Chondrocyte (in vitro differentiated cells): ENCODE measurements around the gene C14orf93. TPM values are rescaled to one million over a fixed set of nuclear protein-coding genes. Genes with fewer than 3 reads are reported as not detected.
A peak's percentile ranks its signal among the peaks of the same experiment; 100 is the strongest.

Experiments used
- DNase-seq: peaks from one replicate; pipeline ENCODE4 v3.0.0; 2021; ENCODE audit warnings: mixed read lengths, low spot score
- H3K27ac Mint-ChIP-seq: one replicate; pipeline ENCODE4 v1.8.0; 2021; ENCODE audit warnings: mild to moderate bottlenecking, moderate library complexity, mixed read lengths; ENCODE audit not compliant: unreplicated experiment
- H3K27me3 Mint-ChIP-seq: 2 replicates; pipeline ENCODE4 v1.8.0; 2021; ENCODE audit warnings: low read depth, mixed read lengths
- H3K36me3 Mint-ChIP-seq: 2 replicates; pipeline ENCODE4 v1.8.0; 2021; ENCODE audit warnings: low read depth, mixed read lengths
- H3K4me1 Mint-ChIP-seq: 2 replicates; pipeline ENCODE4 v1.8.0; 2021; ENCODE audit warnings: low read depth, mild to moderate bottlenecking, mixed read lengths
- H3K4me3 Mint-ChIP-seq: one replicate; pipeline ENCODE4 v1.8.0; 2021; ENCODE audit warnings: mild to moderate bottlenecking, moderate library complexity, mixed read lengths; ENCODE audit not compliant: unreplicated experiment
- H3K9me3 Mint-ChIP-seq: 2 replicates; pipeline ENCODE4 v1.8.0; 2021; ENCODE audit warnings: low read depth, mixed read lengths
- total RNA-seq: library from RNA; stranded (reverse); gene quantifications from 3 replicates; pipeline ENCODE4 v1.2.1, GENCODE V29; 2021
- TF ChIP-seq, protein P1 (sequence below): fragments of 200-600 bp; sonication (generic); IDR thresholded peaks from 2 replicates; pipeline ENCODE4 v1.5.0; 2021; ENCODE audit warnings: antibody characterized with exemption, mild to moderate bottlenecking, moderate library complexity

The C14orf93 gene
- total RNA-seq, 1 donor from 2014 or later: 6.0 TPM

DNA sequence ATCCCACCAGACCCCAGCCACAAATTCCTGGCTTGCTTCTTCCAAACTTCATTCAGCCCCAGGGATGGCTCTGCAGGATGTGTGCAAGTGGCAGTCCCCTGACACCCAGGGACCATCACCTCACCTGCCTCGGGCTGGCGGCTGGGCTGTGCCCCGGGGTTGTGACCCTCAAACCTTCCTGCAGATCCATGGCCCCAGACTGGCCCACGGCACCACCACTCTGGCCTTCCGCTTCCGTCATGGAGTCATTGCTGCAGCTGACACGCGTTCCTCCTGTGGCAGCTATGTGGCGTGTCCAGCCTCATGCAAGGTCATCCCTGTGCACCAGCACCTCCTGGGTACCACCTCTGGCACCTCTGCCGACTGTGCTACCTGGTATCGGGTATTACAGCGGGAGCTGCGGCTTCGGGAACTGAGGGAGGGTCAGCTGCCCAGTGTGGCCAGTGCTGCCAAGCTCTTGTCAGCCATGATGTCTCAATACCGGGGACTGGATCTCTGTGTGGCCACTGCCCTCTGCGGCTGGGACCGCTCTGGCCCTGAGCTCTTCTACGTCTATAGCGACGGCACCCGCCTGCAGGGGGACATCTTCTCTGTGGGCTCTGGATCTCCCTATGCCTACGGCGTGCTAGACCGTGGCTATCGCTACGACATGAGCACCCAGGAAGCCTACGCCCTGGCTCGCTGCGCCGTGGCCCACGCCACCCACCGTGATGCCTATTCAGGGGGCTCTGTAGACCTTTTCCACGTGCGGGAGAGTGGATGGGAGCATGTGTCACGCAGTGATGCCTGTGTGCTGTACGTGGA is 32.4 kb upstream of the C14orf93 start, which contains the start of gene PSMB11:
TSS of gene PSMB11 (plus strand) at position 51 of the 804 bp plus-strand sequence. CDS start at position 65, 14 bp downstream.
- peaks cover 5% of the 10 kb centered on the region for H3K4me1 Mint-ChIP-seq
- no peak within 1 kb of the TSS for H3K27ac Mint-ChIP-seq
- H3K9me3 Mint-ChIP-seq: no peaks in the 10 kb centered on the region
- TF ChIP-seq, protein P1, sequence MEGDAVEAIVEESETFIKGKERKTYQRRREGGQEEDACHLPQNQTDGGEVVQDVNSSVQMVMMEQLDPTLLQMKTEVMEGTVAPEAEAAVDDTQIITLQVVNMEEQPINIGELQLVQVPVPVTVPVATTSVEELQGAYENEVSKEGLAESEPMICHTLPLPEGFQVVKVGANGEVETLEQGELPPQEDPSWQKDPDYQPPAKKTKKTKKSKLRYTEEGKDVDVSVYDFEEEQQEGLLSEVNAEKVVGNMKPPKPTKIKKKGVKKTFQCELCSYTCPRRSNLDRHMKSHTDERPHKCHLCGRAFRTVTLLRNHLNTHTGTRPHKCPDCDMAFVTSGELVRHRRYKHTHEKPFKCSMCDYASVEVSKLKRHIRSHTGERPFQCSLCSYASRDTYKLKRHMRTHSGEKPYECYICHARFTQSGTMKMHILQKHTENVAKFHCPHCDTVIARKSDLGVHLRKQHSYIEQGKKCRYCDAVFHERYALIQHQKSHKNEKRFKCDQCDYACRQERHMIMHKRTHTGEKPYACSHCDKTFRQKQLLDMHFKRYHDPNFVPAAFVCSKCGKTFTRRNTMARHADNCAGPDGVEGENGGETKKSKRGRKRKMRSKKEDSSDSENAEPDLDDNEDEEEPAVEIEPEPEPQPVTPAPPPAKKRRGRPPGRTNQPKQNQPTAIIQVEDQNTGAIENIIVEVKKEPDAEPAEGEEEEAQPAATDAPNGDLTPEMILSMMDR: no peak
- DNase-seq: no peak
- H3K36me3 Mint-ChIP-seq: no peaks in the 10 kb centered on the region
- H3K27me3 Mint-ChIP-seq: no peaks in the 10 kb centered on the region
- H3K4me3 Mint-ChIP-seq: no peak within 1 kb of the TSS

DNA sequence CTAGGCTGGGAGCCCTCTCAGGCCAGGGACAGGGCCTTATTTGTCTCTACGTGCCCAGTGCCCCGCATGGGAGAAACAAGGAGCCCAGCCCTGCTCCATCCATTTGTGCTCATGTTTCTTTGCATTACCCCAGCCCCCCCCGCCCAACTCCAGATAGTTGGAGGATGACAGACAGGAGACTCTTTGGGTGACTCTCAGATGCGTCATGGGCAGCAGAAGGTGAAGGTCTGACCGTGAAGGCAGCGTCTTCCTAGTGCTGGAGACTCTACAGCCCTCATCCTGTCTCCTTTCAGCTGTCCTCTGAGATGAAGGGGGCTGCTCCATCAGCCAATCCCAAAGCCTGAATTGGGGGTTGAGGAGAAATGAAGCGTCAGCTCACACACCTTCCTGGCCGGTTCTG is 31.8 kb upstream of the C14orf93 start:
- Mint-ChIP-seq H3K36me3 (no peaks in the 10 kb centered on the region), H3K9me3 (no peaks in the 10 kb centered on the region), H3K4me1 (no peaks in the 10 kb centered on the region), H3K27me3 (no peaks in the 10 kb centered on the region), H3K4me3 (no peak overlapping the region), H3K27ac (no peak overlapping the region)
- no peak for DNase-seq
- TF ChIP-seq, protein P1: no peak

- Mint-ChIP-seq H3K27ac (no peak overlapping the region), H3K4me1 (peaks cover 8% of the 10 kb centered on the region), H3K4me3 (no peak overlapping the region), H3K36me3 (no peaks in the 10 kb centered on the region), H3K27me3 (no peaks in the 10 kb centered on the region), H3K9me3 (no peaks in the 10 kb centered on the region)
- TF ChIP-seq, protein P1: no peak
- no peak for DNase-seq
Observed at GRCh38 chr14:23040100-23040499, 30.2 kb upstream of the C14orf93 start.

DNA sequence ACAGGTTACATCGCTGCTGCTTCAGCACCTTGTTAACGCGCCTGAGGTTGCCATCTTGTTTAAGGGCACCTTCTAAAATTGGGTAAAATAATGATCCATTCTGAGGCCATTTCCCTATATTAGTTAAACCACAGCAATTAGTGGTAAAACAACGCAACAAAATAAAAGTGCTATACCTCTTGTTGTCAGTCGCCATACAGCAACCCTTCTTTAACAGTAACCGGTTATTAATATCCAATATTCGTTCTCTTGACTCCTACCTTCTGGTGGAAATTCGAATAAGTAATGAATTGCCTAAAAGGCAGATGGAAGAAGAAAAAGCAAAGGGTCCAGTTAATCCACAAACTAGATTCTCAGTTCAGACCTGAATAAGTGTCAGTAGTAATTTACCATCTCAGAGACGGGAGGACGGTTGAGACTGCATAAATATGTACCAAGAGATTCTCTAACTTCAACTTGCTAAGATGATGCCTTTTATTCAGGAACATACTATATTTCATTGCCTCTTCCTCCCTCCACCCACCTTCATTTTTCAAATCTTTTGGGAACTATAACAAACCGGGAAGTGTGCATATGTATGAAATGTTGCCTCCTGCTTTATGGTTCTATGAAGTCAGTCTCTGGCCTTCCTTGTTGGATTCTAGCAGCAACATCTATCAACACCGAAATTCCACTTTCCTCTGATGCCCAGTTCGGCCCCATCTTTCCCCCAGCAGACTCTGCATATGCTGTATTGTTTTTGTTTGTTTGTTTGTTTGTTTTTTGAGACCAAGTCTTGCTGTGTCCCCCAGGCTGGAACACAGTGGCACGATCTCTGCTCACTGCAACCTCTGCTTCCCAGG is 25.6 kb upstream of the C14orf93 start:
- TF ChIP-seq, protein P1: no peak
- H3K36me3 Mint-ChIP-seq: peaks cover 13% of the 10 kb centered on the region
- DNase-seq: no peak
- peak overlapping the region; percentile 94 for H3K4me3 Mint-ChIP-seq
- H3K4me1 Mint-ChIP-seq: peaks cover 30% of the 10 kb centered on the region
- H3K27ac Mint-ChIP-seq: peak overlapping the region; percentile 96
- no peaks in the 10 kb centered on the region for H3K9me3 Mint-ChIP-seq
- H3K27me3 Mint-ChIP-seq: no peaks in the 10 kb centered on the region
